Thyroid gland (tissue), 4 donors: ENCODE data around the gene EVPLL. TPM values are rescaled to one million over a fixed set of nuclear protein-coding genes. Genes with fewer than 3 reads are reported as not detected.
"Not testable (repeated sequence)": the region's sequence is repeated elsewhere in the genome, so short reads cannot be mapped to it uniquely, and the experiment has no call there.

Experiments used
- DNase-seq, 2 donors: peaks; one replicate each; pipeline ENCODE4 v3.0.0-alpha.2; 2019
- H3K27ac ChIP-seq, 3 donors: fragments of 200-600 bp; sonication (generic); 1 replicate in 2 of 3; 2 replicates in 1 of 3; pipeline ENCODE4 v1.5.1; 2016 to 2019; ENCODE audit warnings: mild to moderate bottlenecking in 1 of 3, moderate library complexity in 1 of 3
- H3K27me3 ChIP-seq: fragments of 200-600 bp; sonication (generic); one replicate; pipeline ENCODE4 v1.5.1; 2019
- H3K36me3 ChIP-seq, 2 donors: fragments of 200-600 bp; sonication (generic); one replicate each; pipeline ENCODE4 v1.5.1; 2016 to 2019
- H3K4me1 ChIP-seq, 2 donors: fragments of 200-600 bp; sonication (generic); one replicate each; pipeline ENCODE4 v1.5.1; 2017 to 2019
- H3K4me3 ChIP-seq, 3 donors: fragments of 200-600 bp; sonication (generic); replicated peaks in 1 of 3; 1 replicate in 2 of 3; 2 replicates in 1 of 3; pipeline ENCODE4 v1.5.1; 2016; ENCODE audit warnings: mild to moderate bottlenecking in 1 of 3
- H3K9me3 ChIP-seq: fragments of 200-600 bp; sonication (generic); one replicate; pipeline ENCODE4 v1.5.1; 2017
- POLR2A ChIP-seq, 2 donors: fragments of 450-650 bp; IDR thresholded peaks; one replicate each; pipeline ENCODE4 v1.6.1; 2017; ENCODE audit warnings: antibody characterized with exemption in 2 of 2, mild to moderate bottlenecking in 2 of 2, moderate library complexity in 1 of 2
- WGBS, 2 donors: methylation state at CpG; one replicate each; pipeline ENCODE4 v1.1.5; 2017; 5-methylcytosine and 5-hydroxymethylcytosine counted together
- intact Hi-C: fragments of 100-400 bp; cut with DNase I; formaldehyde crosslinking; loops from one replicate; pipeline ENCODE4 v1.15.1; 2023
- total RNA-seq, 4 donors: library from RNA; depleted of rRNA; stranded (reverse); fragments of >200 nt; gene quantifications; one replicate each; pipeline ENCODE4 v1.2.3, GENCODE V29; 2016
- TF ChIP-seq, protein P1 (sequence below), 6 experiments: fragments of 200-600 bp in 3 of 6; fragments of 450-650 bp in 3 of 6; sonication (generic) in 3 of 6; IDR thresholded peaks; one replicate each; pipeline ENCODE4 v1.5.1; 2016 to 2019; ENCODE audit warnings: antibody characterized with exemption in 6 of 6, mild to moderate bottlenecking in 2 of 6, inconsistent platforms in 1 of 6, moderate library complexity in 1 of 6

EVPLL gene
- total RNA-seq, 4 donors from 2014 or later: 0.40 to 1.4 (median 0.89) TPM; not detected in 1

DNA sequence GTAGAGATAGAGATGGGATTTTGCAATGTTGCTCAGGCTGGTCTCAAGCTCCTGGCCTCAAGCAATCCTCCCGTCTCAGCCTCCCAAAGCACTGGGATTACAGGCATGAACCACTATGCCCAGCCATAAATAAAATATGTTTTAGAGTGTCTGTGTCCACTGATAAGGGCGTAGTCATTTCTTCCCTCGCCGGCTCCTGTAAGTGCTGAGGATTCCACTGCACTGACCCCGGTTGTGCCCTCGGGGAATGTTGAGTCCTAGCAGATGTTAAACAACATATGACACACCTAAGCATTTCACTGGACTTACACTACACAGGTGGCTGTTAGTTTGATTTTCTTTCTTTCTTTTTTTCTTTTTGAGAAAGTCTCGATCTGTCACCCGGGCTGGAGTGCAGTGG lies 8.6 kb upstream of the EVPLL start:
- Histone ChIP-seq H3K4me1 (no peaks in the 10 kb centered on the region), H3K9me3 (no peaks in the 10 kb centered on the region), H3K27ac (no peak overlapping the region), H3K27me3 (no peaks in the 10 kb centered on the region), H3K4me3 (no peak overlapping the region), H3K36me3 (no peaks in the 10 kb centered on the region)
- TF ChIP-seq, protein P1, sequence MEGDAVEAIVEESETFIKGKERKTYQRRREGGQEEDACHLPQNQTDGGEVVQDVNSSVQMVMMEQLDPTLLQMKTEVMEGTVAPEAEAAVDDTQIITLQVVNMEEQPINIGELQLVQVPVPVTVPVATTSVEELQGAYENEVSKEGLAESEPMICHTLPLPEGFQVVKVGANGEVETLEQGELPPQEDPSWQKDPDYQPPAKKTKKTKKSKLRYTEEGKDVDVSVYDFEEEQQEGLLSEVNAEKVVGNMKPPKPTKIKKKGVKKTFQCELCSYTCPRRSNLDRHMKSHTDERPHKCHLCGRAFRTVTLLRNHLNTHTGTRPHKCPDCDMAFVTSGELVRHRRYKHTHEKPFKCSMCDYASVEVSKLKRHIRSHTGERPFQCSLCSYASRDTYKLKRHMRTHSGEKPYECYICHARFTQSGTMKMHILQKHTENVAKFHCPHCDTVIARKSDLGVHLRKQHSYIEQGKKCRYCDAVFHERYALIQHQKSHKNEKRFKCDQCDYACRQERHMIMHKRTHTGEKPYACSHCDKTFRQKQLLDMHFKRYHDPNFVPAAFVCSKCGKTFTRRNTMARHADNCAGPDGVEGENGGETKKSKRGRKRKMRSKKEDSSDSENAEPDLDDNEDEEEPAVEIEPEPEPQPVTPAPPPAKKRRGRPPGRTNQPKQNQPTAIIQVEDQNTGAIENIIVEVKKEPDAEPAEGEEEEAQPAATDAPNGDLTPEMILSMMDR (IDR thresholded peaks at IDR 0.05): no peak
- no peak for TF ChIP-seq POLR2A (IDR thresholded peaks at IDR 0.05)
- DNase-seq: no peak
- intact Hi-C loops: no loop called here
- 77 to 90% methylated on average over 8 of the region's 8 CpGs for WGBS, 2 donors

DNA sequence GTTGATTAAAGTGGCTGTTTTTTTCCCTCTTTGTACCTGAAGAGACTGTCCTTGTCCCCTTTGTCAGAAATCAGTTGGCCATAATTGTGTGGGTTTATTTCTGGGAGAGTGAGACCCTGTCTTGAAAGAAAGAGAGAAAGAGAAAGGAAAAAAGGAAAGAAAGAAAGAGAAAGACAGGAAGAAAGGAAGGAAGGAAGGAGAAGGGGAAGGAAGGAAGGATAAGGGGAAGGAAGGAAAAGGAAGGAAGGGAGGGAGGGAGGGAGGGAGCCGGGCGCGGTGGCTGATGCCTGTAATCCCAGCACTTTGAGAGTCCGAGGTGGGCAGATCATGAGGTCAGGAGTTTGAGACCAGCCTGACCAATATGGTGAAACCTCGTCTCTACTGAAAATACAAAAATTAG lies 6.8 kb upstream of the EVPLL start:
- Histone ChIP-seq H3K9me3 (no peaks in the 10 kb centered on the region), H3K27me3 (no peaks in the 10 kb centered on the region), H3K4me3 (no peak overlapping the region), H3K4me1 (no peaks in the 10 kb centered on the region), H3K27ac (no peak overlapping the region), H3K36me3 (no peaks in the 10 kb centered on the region)
- 62 to 77% methylated on average over 5 of the region's 5 CpGs for WGBS, 2 donors
- TF ChIP-seq, protein P1 (IDR thresholded peaks at IDR 0.05): no peak
- TF ChIP-seq POLR2A (IDR thresholded peaks at IDR 0.05): no peak
- intact Hi-C loops: no loop called here
- no peak for DNase-seq

DNA sequence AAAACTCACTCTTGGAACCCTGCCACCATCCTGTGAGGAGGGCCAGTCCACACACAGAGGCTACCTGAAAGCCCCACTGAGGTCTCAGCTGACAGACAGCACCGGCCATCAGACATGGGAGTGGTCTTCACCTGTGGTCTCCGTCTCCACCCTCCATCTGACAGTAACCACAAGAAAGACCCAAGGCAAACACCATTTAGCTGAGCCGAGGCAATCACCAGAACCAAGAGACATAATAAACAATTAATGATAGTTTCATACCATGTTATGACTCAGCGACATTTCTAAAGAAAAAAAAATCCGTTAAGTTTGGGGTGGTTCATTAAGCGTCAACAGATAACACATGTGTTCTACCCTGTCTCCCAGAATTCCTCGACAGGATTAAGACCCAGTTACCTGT lies 6.1 kb upstream of the EVPLL start:
- TF ChIP-seq, protein P1 (IDR thresholded peaks at IDR 0.05): no peak
- no peak for TF ChIP-seq POLR2A (IDR thresholded peaks at IDR 0.05)
- 80 to 88% methylated on average over 7 of the region's 7 CpGs for WGBS, 2 donors
- Histone ChIP-seq H3K9me3 (no peaks in the 10 kb centered on the region), H3K27me3 (no peaks in the 10 kb centered on the region), H3K4me1 (no peaks in the 10 kb centered on the region), H3K36me3 (no peaks in the 10 kb centered on the region), H3K4me3 (no peak overlapping the region), H3K27ac (no peak overlapping the region)
- intact Hi-C loops: no loop called here
- no peak for DNase-seq

DNA sequence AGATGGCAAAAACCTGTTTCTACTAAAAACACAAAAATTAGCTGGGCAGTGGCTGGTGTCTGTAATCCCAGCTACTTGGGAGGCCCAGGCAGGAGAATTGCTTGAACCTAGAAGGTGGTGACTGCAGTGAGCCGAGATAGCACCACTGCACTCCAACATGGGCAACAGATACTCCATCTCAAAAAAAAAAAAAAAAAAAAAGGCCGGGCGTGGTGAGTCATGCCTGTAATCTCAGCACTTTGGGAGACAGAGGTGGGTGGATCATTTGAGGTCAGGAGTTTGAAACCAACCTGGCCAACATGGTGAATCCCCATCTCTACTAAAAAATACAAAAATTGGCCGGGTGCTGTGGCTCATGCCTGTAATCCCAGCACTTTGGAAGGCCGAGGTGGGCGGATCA lies 4.4 kb upstream of the EVPLL start:
- H3K4me3 ChIP-seq, DNase-seq, H3K9me3 ChIP-seq, H3K27ac ChIP-seq, H3K36me3 ChIP-seq, H3K27me3 ChIP-seq, intact Hi-C loops: not testable (repeated sequence)
- 87 to 93% methylated on average over 6 of the region's 6 CpGs for WGBS, 2 donors
- H3K4me1 ChIP-seq: peaks cover 10 to 13% of the 10 kb centered on the region in 2 donors

DNA sequence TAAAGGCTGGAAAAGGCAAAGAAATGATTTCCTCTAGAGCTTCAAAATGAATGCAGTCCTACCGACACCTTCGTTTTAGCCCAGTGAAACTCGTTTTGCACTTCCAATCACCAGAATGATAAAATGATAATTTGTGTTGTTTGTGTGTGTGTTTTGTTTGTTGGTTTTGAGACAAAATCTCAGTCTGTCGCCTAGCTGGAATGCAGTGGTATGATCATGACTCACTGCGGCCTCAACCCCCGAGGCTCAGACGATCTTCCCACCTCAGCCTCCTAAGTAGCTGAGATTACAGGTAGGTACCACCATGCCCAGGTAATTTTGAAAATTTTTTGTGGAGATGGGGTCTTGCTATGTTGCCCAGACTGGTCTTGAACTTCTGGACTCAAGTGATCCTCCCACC lies 3.4 kb upstream of the EVPLL start:
- TF ChIP-seq, protein P1 (IDR thresholded peaks at IDR 0.05): no peak
- TF ChIP-seq POLR2A (IDR thresholded peaks at IDR 0.05): no peak
- peaks cover 10 to 14% of the 10 kb centered on the region in 2 donors for H3K4me1 ChIP-seq
- DNase-seq: no peak
- no peaks in the 10 kb centered on the region for H3K9me3 ChIP-seq
- no peaks in the 10 kb centered on the region for H3K27me3 ChIP-seq
- intact Hi-C loops: no loop called here
- no peak overlapping the region for H3K27ac ChIP-seq
- 92% methylated on average over 7 of the region's 7 CpGs for WGBS, 2 donors
- no peak overlapping the region for H3K4me3 ChIP-seq
- H3K36me3 ChIP-seq: no peaks in the 10 kb centered on the region

DNA sequence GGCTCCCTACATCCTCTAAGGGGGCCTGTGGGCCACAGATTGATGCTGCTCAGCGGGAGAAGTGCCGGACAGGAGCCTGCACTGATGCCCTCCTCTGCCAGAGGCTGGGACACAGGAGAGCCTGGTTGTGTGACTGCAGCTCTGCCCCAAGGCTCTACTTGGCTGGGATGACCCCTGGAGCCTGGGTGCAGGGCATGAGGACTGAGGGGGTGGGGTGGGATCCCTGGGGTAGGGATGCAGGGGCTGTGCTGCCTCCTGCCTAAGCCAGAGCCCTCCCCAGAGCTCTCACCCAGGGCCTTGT lies 577 bp downstream of the EVPLL start:
- Histone ChIP-seq H3K36me3 (no peaks in the 10 kb centered on the region), H3K27me3 (no peaks in the 10 kb centered on the region), H3K27ac (peak overlapping the region; percentile 78 to 89 (median 88)), H3K9me3 (no peaks in the 10 kb centered on the region), H3K4me3 (no peak overlapping the region), H3K4me1 (peaks cover 10 to 14% of the 10 kb centered on the region in 2 donors)
- 92 to 100% methylated on average over 2 of the region's 2 CpGs for WGBS, 2 donors
- DNase-seq: no peak
- intact Hi-C loops: no loop called here
- TF ChIP-seq, protein P1 (IDR thresholded peaks at IDR 0.05): no peak
- no peak for TF ChIP-seq POLR2A (IDR thresholded peaks at IDR 0.05)

DNA sequence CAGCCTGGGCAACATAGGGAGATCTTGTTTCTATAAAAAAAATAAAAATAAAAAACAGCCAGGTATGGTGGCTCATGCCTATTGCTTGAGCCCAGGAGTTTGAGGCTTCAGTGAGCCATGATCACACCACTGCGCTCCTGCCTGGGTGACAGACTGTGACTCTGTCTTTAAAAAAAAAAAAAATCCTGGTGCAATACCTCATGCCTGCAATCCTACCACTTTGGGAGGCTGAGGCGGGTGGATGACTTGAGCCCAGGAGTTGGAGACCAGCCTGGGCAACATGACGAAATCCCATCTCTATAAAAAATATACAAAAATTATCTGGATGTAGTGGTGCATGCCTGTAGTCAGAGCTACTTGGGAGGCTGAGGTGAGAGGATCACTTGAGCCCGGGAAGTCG lies 1.0 kb downstream of the EVPLL start:
- DNase-seq, intact Hi-C loops, H3K36me3 ChIP-seq, H3K4me3 ChIP-seq, H3K27me3 ChIP-seq, H3K9me3 ChIP-seq: not testable (repeated sequence)
- peaks cover 10 to 14% of the 10 kb centered on the region in 2 donors for H3K4me1 ChIP-seq
- H3K27ac ChIP-seq: peak overlapping the region in 2 of 3 donors; percentile 78 to 88
- WGBS, 2 donors: 92 to 96% methylated on average over 5 of the region's 5 CpGs
